Activated effector memory CD4-positive, alpha-beta T cell treated with anti-CD3 and anti-CD28 coated beads, Interleukin-2, amount 50 U/mL, for 16 hours (primary cell): ENCODE data around the gene TMEM200B.
"Not testable (repeated sequence)": the region's sequence is repeated elsewhere in the genome, so short reads cannot be mapped to it uniquely, and the experiment has no call there.

ENCODE experiments used
- DNase-seq: peaks from one replicate; pipeline ENCODE4 v3.0.0-alpha.2; 2020

Gene TMEM200B

GRCh38 chr1:29123887-29124365, at the start of gene TMEM200B:
TSS of gene TMEM200B (minus strand) at chr1:29123903. CDS start at chr1:29121828, 2,075 bp downstream.
- DNase-seq: no peak

GRCh38 chr1:29172415-29172939, 48.8 kb upstream of the TMEM200B start:
- no peak for DNase-seq

GRCh38 chr1:29171521-29171920, 47.8 kb upstream of the TMEM200B start:
- no peak for DNase-seq

- no peak for DNase-seq
These were observed 47.4 kb upstream of the TMEM200B start for GRCh38 chr1:29171089-29171488.

GRCh38 chr1:29169976-29170375, 46.3 kb upstream of the TMEM200B start:
- DNase-seq: no peak

- no peak for DNase-seq
These were observed 44.2 kb upstream of the TMEM200B start for GRCh38 chr1:29167904-29168303.

- DNase-seq: no peak
These were observed 42.7 kb upstream of the TMEM200B start for GRCh38 chr1:29166291-29166878.

- DNase-seq: no peak
These were observed 40.9 kb upstream of the TMEM200B start for GRCh38 chr1:29164588-29164987.

- DNase-seq: no peak
These were observed 38.9 kb upstream of the TMEM200B start for GRCh38 chr1:29162476-29163138.

GRCh38 chr1:29162025-29162424, 38.3 kb upstream of the TMEM200B start:
- DNase-seq: no peak

GRCh38 chr1:29159773-29160172, 36.1 kb upstream of the TMEM200B start:
- DNase-seq: no peak

- no peak for DNase-seq
These were observed 33.5 kb upstream of the TMEM200B start for GRCh38 chr1:29157269-29157601.

- DNase-seq: no peak
These were observed 33.0 kb upstream of the TMEM200B start for GRCh38 chr1:29156543-29157268.

- no peak for DNase-seq
These were observed 28.5 kb upstream of the TMEM200B start for GRCh38 chr1:29152046-29152805.

- DNase-seq: not testable (repeated sequence)
These were observed 26.6 kb upstream of the TMEM200B start for GRCh38 chr1:29150346-29150745.

- no peak for DNase-seq
These were observed 25.2 kb upstream of the TMEM200B start for GRCh38 chr1:29148656-29149491.

GRCh38 chr1:29145739-29146437, 22.2 kb upstream of the TMEM200B start:
- DNase-seq: no peak

- no peak for DNase-seq
These were observed 20.5 kb upstream of the TMEM200B start for GRCh38 chr1:29144178-29144577.

GRCh38 chr1:29142714-29143113, 19.0 kb upstream of the TMEM200B start:
- DNase-seq: no peak

- DNase-seq: no peak
These were observed 12.8 kb upstream of the TMEM200B start for GRCh38 chr1:29136391-29136915.

GRCh38 chr1:29134695-29135028, 11.0 kb upstream of the TMEM200B start:
- no peak for DNase-seq
